ENCODE data around the gene PLAGL1. TPM values are rescaled to one million over a fixed set of nuclear protein-coding genes. Genes with fewer than 3 reads are reported as not detected.

PLAGL1 gene
- total and polyA plus RNA-seq, 4 donors, result 1.3 to 6.3 (median 2.0) TPM

DNA sequence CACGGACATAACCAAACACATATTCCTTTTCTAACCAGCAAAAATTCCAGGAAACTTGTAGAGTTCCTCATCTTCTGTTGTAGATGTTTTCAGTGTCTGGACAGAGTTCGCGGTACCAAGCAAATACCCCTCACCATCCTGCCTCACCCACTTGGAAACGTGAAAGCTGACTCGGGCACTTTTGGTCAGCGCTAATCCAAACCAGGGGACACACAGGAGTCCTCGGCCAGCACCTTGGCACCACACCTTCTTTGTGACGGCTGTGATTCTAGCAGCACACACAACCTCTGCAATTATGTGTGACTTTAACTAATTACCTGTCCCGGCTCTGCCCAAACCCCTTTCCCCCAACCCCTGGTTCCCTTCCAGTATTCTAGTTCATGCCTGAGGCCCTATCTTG is 58.1 kb downstream of the PLAGL1 start (continued):
- TF ChIP-seq, protein P1, sequence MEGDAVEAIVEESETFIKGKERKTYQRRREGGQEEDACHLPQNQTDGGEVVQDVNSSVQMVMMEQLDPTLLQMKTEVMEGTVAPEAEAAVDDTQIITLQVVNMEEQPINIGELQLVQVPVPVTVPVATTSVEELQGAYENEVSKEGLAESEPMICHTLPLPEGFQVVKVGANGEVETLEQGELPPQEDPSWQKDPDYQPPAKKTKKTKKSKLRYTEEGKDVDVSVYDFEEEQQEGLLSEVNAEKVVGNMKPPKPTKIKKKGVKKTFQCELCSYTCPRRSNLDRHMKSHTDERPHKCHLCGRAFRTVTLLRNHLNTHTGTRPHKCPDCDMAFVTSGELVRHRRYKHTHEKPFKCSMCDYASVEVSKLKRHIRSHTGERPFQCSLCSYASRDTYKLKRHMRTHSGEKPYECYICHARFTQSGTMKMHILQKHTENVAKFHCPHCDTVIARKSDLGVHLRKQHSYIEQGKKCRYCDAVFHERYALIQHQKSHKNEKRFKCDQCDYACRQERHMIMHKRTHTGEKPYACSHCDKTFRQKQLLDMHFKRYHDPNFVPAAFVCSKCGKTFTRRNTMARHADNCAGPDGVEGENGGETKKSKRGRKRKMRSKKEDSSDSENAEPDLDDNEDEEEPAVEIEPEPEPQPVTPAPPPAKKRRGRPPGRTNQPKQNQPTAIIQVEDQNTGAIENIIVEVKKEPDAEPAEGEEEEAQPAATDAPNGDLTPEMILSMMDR (IDR thresholded peaks at IDR 0.05; ENCODE audit: low read depth, low read length, missing input control), result no peak
- TF ChIP-seq RAD21 (IDR thresholded peaks at IDR 0.05) (no peak), REST (IDR thresholded peaks at IDR 0.05) (no peak)

GRCh38 chr6:143949535-143949934 is 58.5 kb downstream of the PLAGL1 start:
- Histone ChIP-seq H3K27ac (ENCODE audit: low read depth in 1 of 2, low read length in 2 of 2) (no peak overlapping the region), H3K27me3 (ENCODE audit: control insufficient read depth in 4 of 4, insufficient read depth in 4 of 4, low read length in 3 of 4) (no peaks in the 10 kb centered on the region), H3K4me3 (ENCODE audit: low read depth in 1 of 3, low read length in 3 of 3) (no peak overlapping the region), H3K9me3 (ENCODE audit: control insufficient read depth in 4 of 4, low read length in 3 of 4) (peaks cover 0 to 2% (median 0%) of the 10 kb centered on the region in 4 donors), H3K9ac (ENCODE audit: low read depth in 1 of 2, low read length in 2 of 2) (no peak overlapping the region), H3K36me3 (ENCODE audit: control insufficient read depth in 4 of 4, insufficient read depth in 3 of 4, low read depth in 1 of 4, low read length in 3 of 4) (no peaks in the 10 kb centered on the region), H3K4me1 (ENCODE audit: control insufficient read depth in 4 of 4, insufficient read depth in 4 of 4, low read length in 3 of 4) (no peaks in the 10 kb centered on the region)
- 77% methylated on average over 1 of the region's 1 CpG for WGBS
- TF ChIP-seq YY1 (IDR thresholded peaks at IDR 0.05) (no peak), RAD21 (IDR thresholded peaks at IDR 0.05) (no peak), HNF4G (IDR thresholded peaks at IDR 0.05) (no peak), TAF1 (conservative IDR thresholded peaks at IDR 0.05) (no peak), FOXA2 (IDR thresholded peaks at IDR 0.05) (no peak), EGR1 (IDR thresholded peaks at IDR 0.05; ENCODE audit: low read depth in 2 of 2) (no peak), JUND (IDR thresholded peaks at IDR 0.05) (no peak)
- TF ChIP-seq, protein P2, sequence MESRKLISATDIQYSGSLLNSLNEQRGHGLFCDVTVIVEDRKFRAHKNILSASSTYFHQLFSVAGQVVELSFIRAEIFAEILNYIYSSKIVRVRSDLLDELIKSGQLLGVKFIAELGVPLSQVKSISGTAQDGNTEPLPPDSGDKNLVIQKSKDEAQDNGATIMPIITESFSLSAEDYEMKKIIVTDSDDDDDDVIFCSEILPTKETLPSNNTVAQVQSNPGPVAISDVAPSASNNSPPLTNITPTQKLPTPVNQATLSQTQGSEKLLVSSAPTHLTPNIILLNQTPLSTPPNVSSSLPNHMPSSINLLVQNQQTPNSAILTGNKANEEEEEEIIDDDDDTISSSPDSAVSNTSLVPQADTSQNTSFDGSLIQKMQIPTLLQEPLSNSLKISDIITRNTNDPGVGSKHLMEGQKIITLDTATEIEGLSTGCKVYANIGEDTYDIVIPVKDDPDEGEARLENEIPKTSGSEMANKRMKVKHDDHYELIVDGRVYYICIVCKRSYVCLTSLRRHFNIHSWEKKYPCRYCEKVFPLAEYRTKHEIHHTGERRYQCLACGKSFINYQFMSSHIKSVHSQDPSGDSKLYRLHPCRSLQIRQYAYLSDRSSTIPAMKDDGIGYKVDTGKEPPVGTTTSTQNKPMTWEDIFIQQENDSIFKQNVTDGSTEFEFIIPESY (IDR thresholded peaks at IDR 0.05), result no peak
- DNase-seq (ENCODE audit: low spot score), result no peak

DNA sequence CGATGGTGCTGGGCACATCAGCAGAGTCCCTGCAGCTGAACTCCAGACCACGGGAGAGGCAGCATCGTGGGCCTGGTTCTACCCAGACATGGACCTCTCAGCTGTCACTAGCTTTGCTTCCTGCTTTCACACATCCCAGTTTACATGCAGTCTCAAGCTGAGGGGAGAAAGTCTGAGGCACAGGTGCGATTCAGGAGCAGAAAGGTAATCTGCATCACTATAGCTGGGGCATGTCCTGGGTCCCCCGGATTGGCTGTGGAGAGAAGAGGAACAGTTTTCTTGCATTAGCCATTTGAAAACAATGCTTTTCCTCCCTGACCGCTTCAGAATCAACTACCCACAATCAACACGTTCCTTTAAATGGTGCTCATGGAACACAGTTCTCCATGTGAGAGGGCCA is 59.9 kb downstream of the PLAGL1 start:
- DNase-seq (ENCODE audit: low spot score), result no peak
- H3K4me3 ChIP-seq (ENCODE audit: low read depth in 1 of 3, low read length in 3 of 3), result no peak overlapping the region
- H3K27ac ChIP-seq (ENCODE audit: low read depth in 1 of 2, low read length in 2 of 2), result no peak overlapping the region
- no peak for TF ChIP-seq REST (IDR thresholded peaks at IDR 0.05)
- no peak for TF ChIP-seq HNF4G (IDR thresholded peaks at IDR 0.05)
- no peak for TF ChIP-seq NR2F2 (IDR thresholded peaks at IDR 0.05)
- no peak for TF ChIP-seq JUND (IDR thresholded peaks at IDR 0.05)
- TF ChIP-seq TAF1 (conservative IDR thresholded peaks at IDR 0.05), result no peak
- TF ChIP-seq HNF4A (conservative IDR thresholded peaks at IDR 0.05), result no peak
- no peak for TF ChIP-seq FOXA2 (IDR thresholded peaks at IDR 0.05)
- no peak for TF ChIP-seq EGR1 (IDR thresholded peaks at IDR 0.05; ENCODE audit: low read depth in 2 of 2)
- TF ChIP-seq, protein P1 (IDR thresholded peaks at IDR 0.05; ENCODE audit: low read depth, low read length, missing input control), result no peak
- no peak for TF ChIP-seq MAX (IDR thresholded peaks at IDR 0.05)
- TF ChIP-seq FOXA1 (IDR thresholded peaks at IDR 0.05), result no peak
- 88% methylated on average over 7 of the region's 7 CpGs for WGBS
- no peaks in the 10 kb centered on the region for H3K27me3 ChIP-seq (ENCODE audit: control insufficient read depth in 4 of 4, insufficient read depth in 4 of 4, low read length in 3 of 4)
- no peaks in the 10 kb centered on the region for H3K36me3 ChIP-seq (ENCODE audit: control insufficient read depth in 4 of 4, insufficient read depth in 3 of 4, low read depth in 1 of 4, low read length in 3 of 4)
- H3K4me1 ChIP-seq (ENCODE audit: control insufficient read depth in 4 of 4, insufficient read depth in 4 of 4, low read length in 3 of 4), result no peaks in the 10 kb centered on the region
- H3K9me3 ChIP-seq (ENCODE audit: control insufficient read depth in 4 of 4, low read length in 3 of 4), result peaks cover 0 to 2% (median 0%) of the 10 kb centered on the region in 4 donors
- no peak overlapping the region for H3K9ac ChIP-seq (ENCODE audit: low read depth in 1 of 2, low read length in 2 of 2)
